ENCODE measurements around the gene FBXL17.
"Not testable (repeated sequence)": the region's sequence is repeated elsewhere in the genome, so short reads cannot be mapped to it uniquely, and the experiment has no call there.

The FBXL17 gene

DNA sequence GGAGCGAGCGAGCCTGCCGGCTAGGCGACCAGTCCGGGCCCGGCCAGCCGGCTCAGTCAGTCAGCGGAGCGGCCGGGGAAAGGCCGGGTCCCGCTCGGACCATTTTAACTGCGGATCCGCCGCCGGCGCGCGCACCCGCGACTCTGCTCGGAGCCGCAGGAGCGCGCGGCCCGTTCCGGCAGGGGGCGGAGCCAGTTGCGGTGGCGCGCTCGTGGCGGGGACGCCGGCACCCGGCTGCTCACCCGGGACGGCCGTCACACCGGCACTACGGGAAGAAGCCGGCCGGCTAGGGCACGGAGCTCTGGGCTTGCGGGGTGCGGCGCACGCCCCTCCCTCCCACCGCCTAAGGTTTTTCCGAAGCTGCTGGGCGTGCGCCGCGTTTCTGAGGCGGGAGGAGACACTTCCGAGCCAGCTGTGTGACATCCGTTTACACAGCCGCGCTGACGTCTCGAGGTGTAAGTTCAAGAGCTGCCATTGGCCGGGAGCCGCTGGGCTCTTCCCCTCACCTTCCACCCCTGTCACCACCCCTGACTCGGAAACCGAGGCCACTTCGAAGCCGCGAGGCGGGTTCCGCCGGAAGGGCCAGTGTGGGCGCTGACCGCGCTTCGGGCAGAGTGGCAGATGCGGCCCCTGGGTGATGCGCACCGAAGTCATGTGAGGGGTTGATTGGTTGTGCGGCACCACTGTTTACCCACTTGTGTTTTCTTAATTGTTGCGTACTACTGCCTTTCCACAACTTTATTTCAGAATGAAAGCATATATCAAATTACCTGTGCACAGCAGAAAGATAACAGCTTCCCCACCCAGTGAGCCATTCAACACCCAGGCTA is at the start of gene FBXL17:
FBXL17 (minus strand) TSS at position 145 of the 830 bp plus-strand sequence.
- DNase-seq: peak; percentile 78

GRCh38 chr5:108430931-108431608 is 49.2 kb upstream of the FBXL17 start:
- DNase-seq: no peak

GRCh38 chr5:108421713-108422112 is 39.8 kb upstream of the FBXL17 start:
- DNase-seq: no peak

- DNase-seq: no peak
These were observed 38.9 kb upstream of the FBXL17 start for GRCh38 chr5:108420755-108421154.

DNA sequence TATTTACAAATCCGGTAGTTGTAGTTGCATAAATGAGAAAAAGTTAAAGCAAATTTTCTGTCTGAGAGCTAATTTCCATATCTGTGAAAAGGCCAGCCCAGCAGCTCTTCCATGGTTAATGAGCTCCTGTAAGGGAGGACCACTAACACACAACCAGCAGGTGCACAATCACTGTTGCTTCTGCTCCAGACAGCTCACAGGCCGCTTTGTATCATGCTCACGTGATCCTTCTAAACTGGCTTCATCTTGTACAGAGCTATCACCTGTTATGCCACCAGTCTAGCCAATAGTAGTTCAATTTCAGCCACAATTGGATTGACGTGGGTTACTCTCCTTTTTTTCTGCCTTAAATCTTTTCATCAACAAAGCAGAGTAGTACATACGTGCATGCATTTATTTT is 38.3 kb upstream of the FBXL17 start:
- DNase-seq: no peak

GRCh38 chr5:108418197-108418596 is 36.3 kb upstream of the FBXL17 start:
- no peak for DNase-seq

DNA sequence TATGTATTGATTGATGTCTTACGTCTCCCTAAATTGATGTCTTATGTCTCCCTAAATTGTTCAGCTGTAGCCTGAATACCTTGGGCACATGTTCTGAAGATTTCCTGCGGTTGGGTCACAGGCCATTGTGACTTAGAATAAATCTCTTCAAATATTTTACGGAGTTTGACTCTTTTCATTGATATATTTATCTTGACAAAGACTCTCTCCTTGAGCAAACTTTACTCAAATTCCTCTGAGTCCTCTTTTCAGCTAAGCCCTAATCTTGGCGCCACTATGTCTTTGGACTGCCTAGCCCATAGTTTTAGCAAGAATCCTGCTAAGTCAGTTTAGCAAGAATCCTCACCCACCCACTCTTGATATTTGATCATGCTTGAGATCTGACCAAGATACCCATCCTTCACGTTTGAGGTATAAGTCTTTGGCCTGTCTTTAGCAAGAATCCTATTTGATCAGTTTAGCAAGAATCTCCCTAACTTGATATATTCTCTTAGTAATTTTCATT is 35.3 kb upstream of the FBXL17 start:
- no peak for DNase-seq

DNA sequence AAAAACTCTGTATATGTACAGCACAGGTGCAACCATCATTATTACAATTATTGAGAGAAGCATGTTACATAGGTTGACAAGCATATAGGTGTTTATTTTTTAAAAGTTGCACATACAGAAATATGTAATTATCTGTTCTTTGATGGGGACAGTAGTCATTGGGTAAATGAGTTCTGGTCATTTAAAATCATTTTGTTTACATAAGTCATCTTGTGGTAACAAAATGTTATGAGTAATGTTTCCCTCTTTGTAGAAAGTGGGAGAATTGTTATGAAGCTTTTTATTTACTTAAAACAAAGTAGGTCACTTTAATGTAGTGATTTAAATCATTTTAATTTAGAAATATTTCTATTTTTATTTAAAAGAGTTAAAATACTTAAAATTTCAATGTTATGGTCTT is 33.8 kb upstream of the FBXL17 start:
- no peak for DNase-seq

- no peak for DNase-seq
These were observed 27.9 kb upstream of the FBXL17 start for GRCh38 chr5:108409786-108410185.

GRCh38 chr5:108405201-108405600 is 23.3 kb upstream of the FBXL17 start:
- DNase-seq: not testable (repeated sequence)

DNA sequence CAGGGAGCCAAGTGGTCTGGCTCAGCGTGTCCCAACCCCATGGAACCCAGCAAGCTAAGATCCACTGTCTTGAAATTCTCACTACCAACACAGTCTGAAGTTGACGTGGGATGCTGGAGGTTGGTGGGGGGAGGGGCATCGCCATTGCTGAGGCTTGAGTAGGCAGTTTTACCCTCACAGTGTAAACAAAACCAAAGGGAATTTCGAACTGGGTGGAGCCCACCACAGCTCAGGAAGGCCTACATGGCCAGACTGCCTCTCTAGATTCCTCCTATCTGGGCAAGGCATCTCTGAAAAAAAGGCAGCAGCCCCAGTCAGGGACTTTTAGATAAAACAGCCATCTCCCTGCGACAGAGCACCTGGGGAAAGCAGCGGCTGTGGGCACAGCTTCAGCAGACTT is 17.1 kb upstream of the FBXL17 start:
- no peak for DNase-seq

- DNase-seq: not testable (repeated sequence)
These were observed 14.9 kb upstream of the FBXL17 start for GRCh38 chr5:108396837-108397236.

DNA sequence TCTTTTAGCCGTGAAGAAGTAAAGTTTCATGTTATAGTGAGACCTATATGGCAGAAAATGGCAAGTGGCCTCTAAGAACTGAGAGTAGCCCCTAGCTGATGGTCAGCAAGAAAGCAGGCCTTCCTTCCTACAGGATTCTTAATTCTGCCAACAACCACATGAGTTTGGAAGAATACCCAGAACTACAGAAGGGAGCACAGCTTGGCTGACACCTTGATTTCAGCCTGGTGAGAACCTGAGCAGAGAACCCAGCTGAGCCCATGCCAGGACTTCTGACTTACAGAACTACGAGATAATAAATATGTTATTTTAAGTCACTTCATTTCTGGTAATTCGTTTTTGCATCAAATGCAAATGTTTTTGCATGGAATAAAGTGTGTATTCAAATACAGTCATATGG is 5.9 kb upstream of the FBXL17 start:
- no peak for DNase-seq

GRCh38 chr5:108386345-108387061 is 4.6 kb upstream of the FBXL17 start:
- DNase-seq: no peak

DNA sequence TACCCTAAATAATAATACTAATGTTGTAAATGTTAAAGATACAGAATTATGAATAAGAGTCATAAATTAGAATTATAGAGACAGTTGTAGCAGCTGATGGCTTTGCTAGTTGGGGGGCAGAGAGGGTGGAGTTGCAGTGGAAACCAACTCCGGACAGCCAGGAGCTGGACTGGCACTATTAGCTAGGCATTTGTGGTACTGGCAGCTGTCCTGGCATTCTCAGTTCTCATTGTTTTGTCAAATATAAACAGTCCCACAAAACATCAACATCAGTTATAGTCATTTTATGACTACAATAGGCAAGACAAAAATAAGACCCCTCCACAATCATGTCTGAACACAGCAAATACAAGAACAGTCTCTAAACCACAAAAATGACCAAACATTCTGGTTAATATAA is 2.8 kb upstream of the FBXL17 start:
- no peak for DNase-seq

- DNase-seq: no peak
These were observed 959 bp upstream of the FBXL17 start for GRCh38 chr5:108382784-108383330.

- DNase-seq: peak; percentile 19
These were observed 446 bp downstream of the FBXL17 start for GRCh38 chr5:108381350-108381953.

DNA sequence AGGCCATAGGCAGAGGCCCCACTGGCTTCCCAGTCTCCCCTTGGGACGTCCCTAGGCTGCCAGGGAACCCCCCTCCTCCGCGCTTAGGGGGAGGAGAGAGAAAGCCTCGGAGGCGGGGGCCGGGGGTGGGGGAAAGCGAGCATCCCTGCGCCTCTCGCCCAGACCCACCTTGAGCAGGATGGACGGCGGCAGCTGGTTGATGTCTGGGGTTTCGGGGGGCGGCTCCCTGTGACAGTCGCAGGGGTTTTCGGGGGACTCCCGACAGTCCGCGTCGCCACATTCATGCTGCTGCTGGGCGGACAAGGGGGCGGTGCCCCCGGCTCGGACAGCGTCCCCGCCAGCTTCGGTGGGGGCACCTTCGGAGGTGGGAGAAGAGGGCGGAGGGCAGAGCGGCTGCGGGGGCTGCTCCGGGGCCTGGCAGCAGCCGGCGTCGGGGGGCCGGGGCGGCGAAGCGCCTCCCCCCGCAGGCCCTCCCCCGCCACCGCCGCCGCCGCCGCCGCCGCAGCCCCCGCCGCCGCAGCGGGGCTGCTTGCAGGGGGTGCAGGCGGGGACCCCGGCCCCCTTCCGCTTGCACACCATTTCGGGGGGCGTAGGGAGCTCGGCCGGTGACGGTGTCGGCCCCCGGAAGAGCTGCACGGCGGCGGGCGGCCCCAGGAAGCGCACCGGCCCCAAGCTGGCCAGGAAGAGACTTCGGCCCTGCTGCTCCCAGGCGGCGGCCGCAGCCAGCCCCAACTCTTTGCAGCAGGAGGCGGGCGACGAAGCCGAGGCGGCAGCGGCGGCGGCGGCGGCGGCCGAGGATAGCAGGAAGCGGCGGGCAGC is 1.2 kb downstream of the FBXL17 start:
- peak; percentile 16 for DNase-seq

GRCh38 chr5:108379722-108380530 is 2.0 kb downstream of the FBXL17 start:
- no peak for DNase-seq

- no peak for DNase-seq
These were observed 6.1 kb downstream of the FBXL17 start for GRCh38 chr5:108375768-108376167.

GRCh38 chr5:108373426-108373825 is 8.5 kb downstream of the FBXL17 start:
- DNase-seq: no peak

Data from DMS 273 treated with DMSO at 0.1 percent for 48 hours (cell line).